ENCODE data around the gene CREB5.

GRCh38 chr7:28477041-28477442 is 64.7 kb downstream of the CREB5 start:
- no peak for TF ChIP-seq POLR2A (IDR thresholded peaks at IDR 0.05; ENCODE audit: control extremely low read depth in 1 of 2, low read depth in 2 of 2, low read length in 2 of 2)
- TF ChIP-seq CTCF (IDR thresholded peaks at IDR 0.05; ENCODE audit: control extremely low read depth in 1 of 3, insufficient read depth in 1 of 3, low read depth in 1 of 3, low read length in 3 of 3) = no peak
- TF ChIP-seq, protein P1, sequence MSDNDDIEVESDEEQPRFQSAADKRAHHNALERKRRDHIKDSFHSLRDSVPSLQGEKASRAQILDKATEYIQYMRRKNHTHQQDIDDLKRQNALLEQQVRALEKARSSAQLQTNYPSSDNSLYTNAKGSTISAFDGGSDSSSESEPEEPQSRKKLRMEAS (IDR thresholded peaks at IDR 0.05) = no peak
- TF ChIP-seq TAF1 (IDR thresholded peaks at IDR 0.05; ENCODE audit: low read depth, low read length) = no peak
- TF ChIP-seq, protein P2, sequence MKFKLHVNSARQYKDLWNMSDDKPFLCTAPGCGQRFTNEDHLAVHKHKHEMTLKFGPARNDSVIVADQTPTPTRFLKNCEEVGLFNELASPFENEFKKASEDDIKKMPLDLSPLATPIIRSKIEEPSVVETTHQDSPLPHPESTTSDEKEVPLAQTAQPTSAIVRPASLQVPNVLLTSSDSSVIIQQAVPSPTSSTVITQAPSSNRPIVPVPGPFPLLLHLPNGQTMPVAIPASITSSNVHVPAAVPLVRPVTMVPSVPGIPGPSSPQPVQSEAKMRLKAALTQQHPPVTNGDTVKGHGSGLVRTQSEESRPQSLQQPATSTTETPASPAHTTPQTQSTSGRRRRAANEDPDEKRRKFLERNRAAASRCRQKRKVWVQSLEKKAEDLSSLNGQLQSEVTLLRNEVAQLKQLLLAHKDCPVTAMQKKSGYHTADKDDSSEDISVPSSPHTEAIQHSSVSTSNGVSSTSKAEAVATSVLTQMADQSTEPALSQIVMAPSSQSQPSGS (IDR thresholded peaks at IDR 0.05; ENCODE audit: low read length) = no peak
- TF ChIP-seq SIN3A (conservative IDR thresholded peaks at IDR 0.05 in 1 of 2, IDR thresholded peaks at IDR 0.05 in 1 of 2; ENCODE audit: low read depth in 1 of 2, low read length in 2 of 2) = no peak
- no peak for TF ChIP-seq ATF3 (IDR thresholded peaks at IDR 0.05; ENCODE audit: insufficient read depth, low read depth, low read length)
